ENCODE data around the gene BST2. TPM values are rescaled to one million over a fixed set of nuclear protein-coding genes. Genes with fewer than 3 reads are reported as not detected.

Gene BST2
- total and polyA plus RNA-seq, 9 of the 15 experiments (the other 6 are each of a cell fraction or from before 2014, with no cell fraction given), result 11.2 to 232 (median 151) TPM

DNA sequence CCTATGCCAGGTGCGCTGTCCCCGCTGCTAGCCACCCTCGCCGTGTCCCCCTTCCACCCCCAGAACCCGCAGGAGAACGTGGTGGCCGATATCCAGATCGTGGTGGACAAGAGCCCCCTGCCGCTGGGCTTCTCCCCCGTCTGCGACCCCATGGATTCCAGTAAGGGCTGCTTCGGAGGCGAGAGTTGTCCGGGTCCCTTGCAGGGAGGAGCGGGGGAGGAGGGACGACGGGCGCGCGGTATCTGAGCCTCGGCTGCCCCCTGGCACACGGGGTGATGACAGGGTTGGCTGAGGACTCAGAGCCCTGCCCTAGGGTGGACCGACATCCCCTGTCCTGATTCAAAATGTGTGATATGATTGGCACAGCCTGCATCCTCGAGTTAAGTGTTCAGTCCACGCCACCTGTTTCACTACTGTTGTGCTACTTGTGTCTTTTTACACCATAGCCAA lies 15.1 kb upstream of the BST2 start (continued):
- TF ChIP-seq, protein P1, sequence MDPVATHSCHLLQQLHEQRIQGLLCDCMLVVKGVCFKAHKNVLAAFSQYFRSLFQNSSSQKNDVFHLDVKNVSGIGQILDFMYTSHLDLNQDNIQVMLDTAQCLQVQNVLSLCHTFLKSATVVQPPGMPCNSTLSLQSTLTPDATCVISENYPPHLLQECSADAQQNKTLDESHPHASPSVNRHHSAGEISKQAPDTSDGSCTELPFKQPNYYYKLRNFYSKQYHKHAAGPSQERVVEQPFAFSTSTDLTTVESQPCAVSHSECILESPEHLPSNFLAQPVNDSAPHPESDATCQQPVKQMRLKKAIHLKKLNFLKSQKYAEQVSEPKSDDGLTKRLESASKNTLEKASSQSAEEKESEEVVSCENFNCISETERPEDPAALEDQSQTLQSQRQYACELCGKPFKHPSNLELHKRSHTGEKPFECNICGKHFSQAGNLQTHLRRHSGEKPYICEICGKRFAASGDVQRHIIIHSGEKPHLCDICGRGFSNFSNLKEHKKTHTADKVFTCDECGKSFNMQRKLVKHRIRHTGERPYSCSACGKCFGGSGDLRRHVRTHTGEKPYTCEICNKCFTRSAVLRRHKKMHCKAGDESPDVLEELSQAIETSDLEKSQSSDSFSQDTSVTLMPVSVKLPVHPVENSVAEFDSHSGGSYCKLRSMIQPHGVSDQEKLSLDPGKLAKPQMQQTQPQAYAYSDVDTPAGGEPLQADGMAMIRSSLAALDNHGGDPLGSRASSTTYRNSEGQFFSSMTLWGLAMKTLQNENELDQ (CRISPR knock-in tag; IDR thresholded peaks at IDR 0.05; ENCODE audit: borderline replicate concordance), result no peak
- TF ChIP-seq ETV6 (IDR thresholded peaks at IDR 0.05; ENCODE audit: borderline replicate concordance in 1 of 2, low read depth in 2 of 2, low read length in 1 of 2) (no peak), ETV6 (CRISPR knock-in tag; IDR thresholded peaks at IDR 0.05; ENCODE audit: borderline replicate concordance) (no peak), MCM2 (IDR thresholded peaks at IDR 0.05; ENCODE audit: low read depth) (no peak), POLR2G (IDR thresholded peaks at IDR 0.05; ENCODE audit: low read depth, low read length) (peak; percentile 20; the same call in 1 of the 2 replicates), DPF2 (IDR thresholded peaks at IDR 0.05) (no peak), STAG1 (CRISPR knock-in tag; IDR thresholded peaks at IDR 0.05; ENCODE audit: borderline replicate concordance) (no peak; the same call in 1 of the 2 replicates), KDM2B (CRISPR knock-in tag; IDR thresholded peaks at IDR 0.05) (no peak), FOXA3 (CRISPR knock-in tag; conservative IDR thresholded peaks at IDR 0.05 in 1 of 2, IDR thresholded peaks at IDR 0.05 in 1 of 2) (0 out of 4 replicates have a peak, but pooled peaks of 1 of the 2 experiments have one; percentile 35), GATA2 (CRISPR knock-in tag; IDR thresholded peaks at IDR 0.05) (no peak), ZFP30 (CRISPR knock-in tag; IDR thresholded peaks at IDR 0.05; ENCODE audit: borderline replicate concordance) (no peak), CREB1 (IDR thresholded peaks at IDR 0.05) (no peak), CREB1 (CRISPR knock-in tag; IDR thresholded peaks at IDR 0.05) (no peak), TAF15 (IDR thresholded peaks at IDR 0.05; ENCODE audit: low read depth, low read length) (no peak), FOXJ3 (CRISPR knock-in tag; IDR thresholded peaks at IDR 0.05) (no peak), ZNF707 (CRISPR knock-in tag; conservative IDR thresholded peaks at IDR 0.05) (no peak), ZNF3 (CRISPR knock-in tag; IDR thresholded peaks at IDR 0.05) (no peak)
- TF ChIP-seq, protein P2, sequence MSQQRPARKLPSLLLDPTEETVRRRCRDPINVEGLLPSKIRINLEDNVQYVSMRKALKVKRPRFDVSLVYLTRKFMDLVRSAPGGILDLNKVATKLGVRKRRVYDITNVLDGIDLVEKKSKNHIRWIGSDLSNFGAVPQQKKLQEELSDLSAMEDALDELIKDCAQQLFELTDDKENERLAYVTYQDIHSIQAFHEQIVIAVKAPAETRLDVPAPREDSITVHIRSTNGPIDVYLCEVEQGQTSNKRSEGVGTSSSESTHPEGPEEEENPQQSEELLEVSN (IDR thresholded peaks at IDR 0.05; ENCODE audit: borderline replicate concordance in 1 of 2, extremely low read depth in 1 of 2, insufficient read depth in 1 of 2, insufficient read length in 1 of 2, low read depth in 1 of 2, low read length in 1 of 2, poor library complexity in 1 of 2, severe bottlenecking in 1 of 2), result peak; percentile 38 to 59
- TF ChIP-seq, protein P3, sequence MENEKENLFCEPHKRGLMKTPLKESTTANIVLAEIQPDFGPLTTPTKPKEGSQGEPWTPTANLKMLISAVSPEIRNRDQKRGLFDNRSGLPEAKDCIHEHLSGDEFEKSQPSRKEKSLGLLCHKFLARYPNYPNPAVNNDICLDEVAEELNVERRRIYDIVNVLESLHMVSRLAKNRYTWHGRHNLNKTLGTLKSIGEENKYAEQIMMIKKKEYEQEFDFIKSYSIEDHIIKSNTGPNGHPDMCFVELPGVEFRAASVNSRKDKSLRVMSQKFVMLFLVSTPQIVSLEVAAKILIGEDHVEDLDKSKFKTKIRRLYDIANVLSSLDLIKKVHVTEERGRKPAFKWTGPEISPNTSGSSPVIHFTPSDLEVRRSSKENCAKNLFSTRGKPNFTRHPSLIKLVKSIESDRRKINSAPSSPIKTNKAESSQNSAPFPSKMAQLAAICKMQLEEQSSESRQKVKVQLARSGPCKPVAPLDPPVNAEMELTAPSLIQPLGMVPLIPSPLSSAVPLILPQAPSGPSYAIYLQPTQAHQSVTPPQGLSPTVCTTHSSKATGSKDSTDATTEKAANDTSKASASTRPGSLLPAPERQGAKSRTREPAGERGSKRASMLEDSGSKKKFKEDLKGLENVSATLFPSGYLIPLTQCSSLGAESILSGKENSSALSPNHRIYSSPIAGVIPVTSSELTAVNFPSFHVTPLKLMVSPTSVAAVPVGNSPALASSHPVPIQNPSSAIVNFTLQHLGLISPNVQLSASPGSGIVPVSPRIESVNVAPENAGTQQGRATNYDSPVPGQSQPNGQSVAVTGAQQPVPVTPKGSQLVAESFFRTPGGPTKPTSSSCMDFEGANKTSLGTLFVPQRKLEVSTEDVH (IDR thresholded peaks at IDR 0.05; ENCODE audit: low read depth, partially characterized antibody), result no peak
- TF ChIP-seq, protein P4, sequence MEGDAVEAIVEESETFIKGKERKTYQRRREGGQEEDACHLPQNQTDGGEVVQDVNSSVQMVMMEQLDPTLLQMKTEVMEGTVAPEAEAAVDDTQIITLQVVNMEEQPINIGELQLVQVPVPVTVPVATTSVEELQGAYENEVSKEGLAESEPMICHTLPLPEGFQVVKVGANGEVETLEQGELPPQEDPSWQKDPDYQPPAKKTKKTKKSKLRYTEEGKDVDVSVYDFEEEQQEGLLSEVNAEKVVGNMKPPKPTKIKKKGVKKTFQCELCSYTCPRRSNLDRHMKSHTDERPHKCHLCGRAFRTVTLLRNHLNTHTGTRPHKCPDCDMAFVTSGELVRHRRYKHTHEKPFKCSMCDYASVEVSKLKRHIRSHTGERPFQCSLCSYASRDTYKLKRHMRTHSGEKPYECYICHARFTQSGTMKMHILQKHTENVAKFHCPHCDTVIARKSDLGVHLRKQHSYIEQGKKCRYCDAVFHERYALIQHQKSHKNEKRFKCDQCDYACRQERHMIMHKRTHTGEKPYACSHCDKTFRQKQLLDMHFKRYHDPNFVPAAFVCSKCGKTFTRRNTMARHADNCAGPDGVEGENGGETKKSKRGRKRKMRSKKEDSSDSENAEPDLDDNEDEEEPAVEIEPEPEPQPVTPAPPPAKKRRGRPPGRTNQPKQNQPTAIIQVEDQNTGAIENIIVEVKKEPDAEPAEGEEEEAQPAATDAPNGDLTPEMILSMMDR (IDR thresholded peaks at IDR 0.05 in 2 of 3, conservative IDR thresholded peaks at IDR 0.05 in 1 of 3; ENCODE audit: insufficient read depth in 2 of 3, low read depth in 1 of 3, low read length in 3 of 3), result peak in 1 of 3 experiments; percentile 26; a peak in 2 of 6 replicates
